ENCODE measurements around the gene SHCBP1.

GRCh38 chr16:46586011-46586577 lies 35.1 kb downstream of the SHCBP1 start:
- TF ChIP-seq CTCF (conservative IDR thresholded peaks at IDR 0.05; ENCODE audit: low read depth in 2 of 2), result no peak
- TF ChIP-seq POLR2AphosphoS5 (IDR thresholded peaks at IDR 0.05; ENCODE audit: low read depth), result no peak
- no peak for TF ChIP-seq REST (IDR thresholded peaks at IDR 0.05; ENCODE audit: unreplicated experiment)
- no peak for TF ChIP-seq ZNF331 (CRISPR knock-in tag; IDR thresholded peaks at IDR 0.05; ENCODE audit: low read depth)
